HG03520 (cell line): ENCODE measurements around the gene PLA2G4F.

Experiments used
- ATAC-seq: cut with Tn5 transposase; IDR thresholded peaks from one replicate; pipeline ENCODE4 v1.9.1; 2021; ENCODE audit warnings: mild to moderate bottlenecking, moderate library complexity; ENCODE audit not compliant: unreplicated experiment

The PLA2G4F gene

DNA sequence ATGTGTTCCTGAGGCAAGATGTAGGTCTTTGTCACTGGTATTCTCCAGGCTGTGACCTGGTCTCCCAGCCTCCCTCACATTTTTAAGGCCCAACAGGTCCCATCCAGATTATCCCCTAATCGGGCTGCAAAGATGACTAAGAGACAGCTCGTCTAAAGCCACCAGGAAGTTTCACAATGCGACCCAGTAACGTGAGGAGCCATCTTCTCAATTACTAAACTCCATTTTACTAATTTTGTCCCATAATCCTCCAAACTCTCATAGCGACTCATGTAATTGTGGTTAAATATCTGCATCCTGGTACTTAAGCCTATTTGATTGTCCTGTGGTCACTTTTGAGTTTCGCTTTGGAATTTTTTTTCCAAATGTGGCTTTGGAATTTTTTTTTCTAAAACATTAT is 8.7 kb upstream of the PLA2G4F start:
- ATAC-seq = no peak

DNA sequence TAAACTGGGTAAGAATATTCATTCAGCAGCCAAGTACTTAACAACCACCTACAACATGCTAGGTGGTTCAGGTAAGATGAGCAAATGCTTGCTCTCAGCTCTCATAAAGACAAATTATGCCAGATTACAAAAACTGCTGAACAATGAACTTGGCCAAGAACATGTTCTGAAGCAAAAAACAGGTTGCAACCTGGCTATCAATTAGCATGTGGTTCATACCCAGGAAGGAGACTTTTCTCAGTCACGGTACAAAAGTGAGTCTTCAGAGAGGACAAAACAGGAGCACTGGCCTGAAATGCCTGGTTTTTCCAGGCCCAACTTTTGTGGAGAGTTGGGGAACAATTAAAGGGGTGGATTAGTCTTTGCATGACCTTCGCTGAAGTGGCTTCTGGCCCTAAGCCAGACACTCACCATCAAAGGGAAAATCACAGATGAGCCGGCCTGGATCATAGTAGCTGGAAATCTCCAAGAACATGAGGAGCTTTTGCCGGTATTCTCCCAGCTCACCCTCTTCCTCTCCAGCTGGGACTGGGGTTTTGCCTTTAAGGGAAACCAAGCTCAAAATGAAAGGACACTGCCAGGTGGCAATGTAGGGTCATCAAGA is 7.6 kb upstream of the PLA2G4F start:
- no peak for ATAC-seq

DNA sequence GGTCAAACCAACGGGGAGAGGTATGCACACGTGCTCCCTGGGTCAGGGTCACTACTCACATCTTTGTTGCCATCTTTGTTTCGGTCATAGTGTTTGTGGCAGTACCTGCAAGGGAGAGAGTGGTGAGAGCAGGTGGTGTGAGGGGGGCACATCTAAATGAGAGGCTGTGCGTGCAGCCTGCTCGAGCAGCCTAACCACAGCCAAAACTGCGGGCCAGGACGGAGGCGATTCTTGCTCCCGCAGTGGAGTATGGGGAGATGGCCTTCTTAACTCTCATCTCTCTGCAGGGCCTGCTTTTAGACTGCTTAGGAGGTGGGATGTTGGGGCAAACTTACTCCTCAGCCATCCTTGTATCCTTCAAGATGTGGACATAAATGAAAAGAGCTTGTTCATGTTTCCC is 6.9 kb upstream of the PLA2G4F start:
- ATAC-seq = no peak

DNA sequence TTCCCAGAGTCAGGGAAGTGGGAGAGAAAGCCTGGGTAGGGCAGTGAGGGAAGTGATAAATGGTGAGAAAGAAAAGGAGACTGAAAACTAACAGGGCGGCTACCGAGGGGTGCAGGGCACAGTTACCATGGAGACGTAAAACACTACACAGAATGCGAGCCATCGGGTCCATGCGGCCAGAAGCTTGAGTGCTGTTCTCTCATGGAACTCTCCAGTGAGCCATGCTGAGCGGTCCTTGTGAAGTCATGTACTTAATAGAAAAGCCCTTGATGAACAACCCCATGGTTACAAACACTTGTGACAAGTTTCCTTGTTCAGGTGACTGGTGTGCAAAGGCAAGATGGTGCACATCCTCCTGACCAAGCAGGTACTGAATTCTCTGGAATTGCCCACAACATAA is 3.7 kb upstream of the PLA2G4F start:
- no peak for ATAC-seq

DNA sequence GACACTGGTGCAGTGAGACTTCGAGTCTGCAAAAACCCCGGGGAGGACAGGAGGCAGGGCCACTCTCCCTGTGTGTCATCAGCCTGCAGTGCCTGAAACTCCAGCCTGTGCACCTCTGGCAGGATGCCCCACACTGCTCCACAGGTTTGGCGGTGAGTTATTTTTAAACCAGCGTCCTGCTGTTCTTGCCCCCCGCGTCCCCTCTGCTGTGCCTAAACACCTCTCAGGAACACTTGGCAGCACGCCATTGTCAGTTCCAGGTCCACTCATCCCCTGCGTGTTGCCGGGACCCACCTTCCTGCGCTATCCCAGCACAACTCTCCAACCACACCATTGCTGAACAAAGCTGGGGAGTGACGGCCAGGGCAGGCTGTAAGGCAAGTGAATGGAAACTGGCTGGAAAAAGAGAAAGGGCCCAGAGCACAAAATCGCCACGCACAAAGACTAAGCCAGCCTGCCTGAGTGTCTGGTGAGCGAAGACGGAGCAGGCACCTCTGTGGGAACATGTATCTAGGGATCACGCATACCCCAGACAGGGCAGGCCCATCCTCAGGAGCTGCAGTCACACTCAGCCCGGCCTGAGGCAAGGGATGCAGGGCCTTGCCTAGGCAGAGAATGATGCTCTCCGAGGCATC is 3.1 kb upstream of the PLA2G4F start:
- no peak for ATAC-seq

DNA sequence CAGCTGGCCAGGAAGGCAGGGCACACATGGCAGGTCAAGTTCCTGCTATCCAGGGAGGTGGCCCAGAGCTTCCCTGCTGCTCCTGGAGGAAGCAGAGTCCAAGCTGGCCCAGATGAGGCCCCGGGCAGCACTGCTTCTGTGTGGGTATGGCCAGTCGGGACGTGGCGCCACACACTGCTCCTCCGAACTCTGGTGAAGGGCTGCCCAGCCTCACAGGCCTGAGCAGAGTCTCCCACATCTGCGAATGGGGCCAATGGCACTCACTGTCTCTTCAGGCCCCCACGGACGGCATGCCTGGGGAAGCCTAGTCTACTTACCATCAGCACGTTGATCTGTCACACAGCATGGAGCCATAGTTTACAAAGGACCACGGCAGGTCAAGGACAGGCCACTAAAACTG is 2.5 kb upstream of the PLA2G4F start:
- ATAC-seq = no peak

DNA sequence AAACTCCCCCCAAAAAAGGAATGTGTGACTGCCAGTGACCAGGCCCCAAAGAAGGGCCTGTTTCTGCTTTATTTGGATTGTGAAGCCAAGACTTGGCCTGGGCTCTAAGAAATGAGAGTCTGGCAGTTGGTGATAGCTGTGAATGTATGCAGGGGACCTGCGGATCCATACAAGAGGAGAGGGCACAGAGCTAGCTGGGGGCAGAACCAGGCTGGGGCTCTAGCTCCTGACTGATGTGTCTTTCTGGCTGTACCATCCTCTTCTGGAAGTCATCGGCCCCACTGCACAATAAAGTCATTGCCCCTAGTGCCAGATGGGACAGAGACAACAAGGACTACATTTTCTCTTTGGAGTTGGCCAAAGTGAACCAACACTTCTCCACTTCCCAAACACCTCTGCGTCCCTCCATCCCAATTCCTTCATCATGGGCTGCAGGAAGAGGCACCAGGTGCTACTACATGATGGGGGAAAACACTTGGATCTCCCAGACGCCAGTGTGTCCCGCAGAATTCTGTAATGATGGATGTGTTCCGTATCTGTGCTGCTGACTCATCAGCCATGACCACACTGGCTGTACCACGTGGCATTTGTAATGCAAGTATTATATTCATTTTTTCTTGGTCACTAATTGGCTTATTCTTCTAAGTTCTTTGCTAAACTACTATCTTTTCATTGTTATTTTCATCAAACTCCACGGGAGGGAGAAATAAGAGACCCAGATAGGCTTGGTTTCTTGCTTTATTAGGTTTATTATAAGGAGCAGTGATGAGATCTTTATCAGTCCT is 1.7 kb upstream of the PLA2G4F start:
- no peak for ATAC-seq

DNA sequence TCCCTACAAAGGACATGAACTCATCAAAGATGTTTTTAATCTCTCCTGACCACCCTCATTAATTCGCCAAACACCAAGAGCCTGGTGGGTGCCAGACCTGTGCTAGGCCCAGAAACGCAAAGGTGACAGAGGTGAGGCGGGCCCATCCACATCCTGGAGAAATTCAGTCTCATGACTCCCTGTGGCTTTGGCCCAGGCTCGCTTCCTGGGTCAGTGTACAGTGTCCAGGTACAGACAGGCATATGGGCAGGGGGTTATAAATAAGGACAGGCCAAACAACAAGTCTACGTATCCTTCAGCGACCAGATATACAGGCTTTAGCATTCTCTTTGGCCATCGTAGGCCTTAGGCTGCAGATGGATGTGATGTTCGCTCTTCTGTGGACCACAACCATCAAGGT is 945 bp upstream of the PLA2G4F start:
- no peak for ATAC-seq

DNA sequence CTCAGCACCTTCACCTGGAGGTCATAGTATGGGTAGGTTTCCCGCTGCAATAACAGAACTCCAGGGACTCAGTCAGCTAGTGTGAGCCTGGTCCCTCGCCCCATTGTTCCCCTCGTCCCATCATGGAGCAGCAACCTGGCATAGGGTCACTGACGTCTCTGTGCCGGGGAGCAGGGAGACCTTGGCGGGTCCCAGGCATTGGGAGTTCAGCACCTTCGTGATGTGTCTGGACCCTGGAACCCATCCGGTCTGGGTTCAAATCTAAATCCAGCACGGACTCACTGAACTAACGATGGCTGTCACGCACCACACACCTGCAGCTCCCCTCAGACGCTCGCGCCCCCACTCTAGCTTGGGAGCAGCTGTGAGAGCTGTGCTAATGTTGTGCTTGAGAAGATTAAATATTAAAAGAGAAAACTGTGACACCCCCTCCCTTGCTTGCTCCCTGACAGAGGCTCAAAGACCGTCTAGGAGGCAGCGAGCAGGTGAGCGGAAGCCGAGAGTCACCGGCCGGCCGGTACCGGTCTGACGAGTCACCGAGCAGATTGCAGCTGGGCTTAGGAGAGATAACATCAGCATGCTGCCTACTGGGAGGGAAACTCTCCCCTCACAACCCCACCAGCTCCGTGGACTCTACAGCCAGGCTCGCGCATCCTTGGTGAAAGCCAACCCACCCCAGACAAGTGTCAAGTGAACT is 742 bp downstream of the PLA2G4F start:
- ATAC-seq = no peak

DNA sequence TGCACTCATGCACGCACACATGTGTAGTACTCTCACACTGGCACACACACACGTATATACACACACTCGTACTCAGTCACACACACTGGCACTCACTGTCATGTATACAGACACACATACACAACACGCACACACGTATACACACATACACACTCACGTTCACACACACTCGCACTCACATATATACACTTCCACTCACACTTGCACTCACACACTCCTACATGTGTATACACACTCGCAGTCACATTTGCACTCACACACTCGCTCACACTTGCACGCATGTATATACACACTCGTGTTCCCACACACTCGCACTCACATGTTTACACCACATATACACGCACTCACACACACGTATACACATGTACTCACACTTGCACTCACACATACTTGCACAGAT is 1.5 kb downstream of the PLA2G4F start:
- ATAC-seq = no peak

DNA sequence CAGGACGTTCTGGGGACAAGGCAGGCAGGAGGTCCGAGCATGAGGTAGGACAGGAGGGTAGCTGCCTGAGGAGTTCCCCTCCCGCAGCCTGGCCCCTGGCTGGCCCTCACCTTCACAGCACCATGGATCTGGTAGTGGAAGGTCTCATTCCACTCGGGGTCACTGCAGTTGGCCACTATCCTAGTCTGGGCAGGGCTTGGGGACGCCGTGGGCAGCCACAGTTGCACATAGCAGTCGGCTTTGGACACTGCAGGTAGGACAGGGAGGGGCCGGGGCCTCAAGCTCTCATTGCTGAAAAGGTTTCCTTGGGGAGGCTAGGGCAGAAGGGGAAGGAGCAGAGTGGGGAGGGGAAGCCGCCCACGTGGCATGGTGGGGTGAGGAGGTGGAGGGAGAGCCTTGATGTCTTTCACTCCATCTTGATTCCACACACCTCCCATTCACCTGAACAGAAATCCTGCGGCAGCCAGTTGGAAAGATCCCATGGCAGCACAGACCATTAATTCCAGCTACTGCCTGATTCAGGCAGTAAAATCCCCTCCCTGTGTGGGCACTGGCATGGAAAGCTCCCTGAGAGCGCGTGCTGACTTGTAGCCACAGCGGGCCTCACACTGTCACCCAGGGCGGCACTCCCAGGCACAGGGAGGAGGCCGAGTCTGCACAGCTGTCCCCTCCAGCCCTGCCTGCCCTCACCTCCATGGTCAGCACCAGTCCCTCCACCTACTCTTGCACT is 2.1 kb downstream of the PLA2G4F start:
- ATAC-seq = no peak

DNA sequence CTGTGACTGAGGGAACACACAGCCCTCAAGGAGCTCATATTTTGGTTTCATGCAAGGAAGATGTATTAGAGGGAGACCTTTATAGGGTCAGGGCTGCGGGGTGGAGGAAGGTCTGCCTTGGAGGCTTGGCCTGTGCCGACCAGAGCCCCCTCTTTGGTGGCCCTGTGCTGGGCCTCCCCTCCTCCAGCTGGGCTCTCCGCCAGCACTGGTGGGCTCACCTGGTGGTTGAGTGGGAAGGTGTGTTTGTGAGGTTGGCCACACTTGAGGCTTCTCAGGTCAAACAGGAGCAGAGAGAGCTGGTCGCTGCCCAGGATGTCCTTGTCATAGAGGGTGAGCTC is 2.6 kb downstream of the PLA2G4F start:
- no peak for ATAC-seq

DNA sequence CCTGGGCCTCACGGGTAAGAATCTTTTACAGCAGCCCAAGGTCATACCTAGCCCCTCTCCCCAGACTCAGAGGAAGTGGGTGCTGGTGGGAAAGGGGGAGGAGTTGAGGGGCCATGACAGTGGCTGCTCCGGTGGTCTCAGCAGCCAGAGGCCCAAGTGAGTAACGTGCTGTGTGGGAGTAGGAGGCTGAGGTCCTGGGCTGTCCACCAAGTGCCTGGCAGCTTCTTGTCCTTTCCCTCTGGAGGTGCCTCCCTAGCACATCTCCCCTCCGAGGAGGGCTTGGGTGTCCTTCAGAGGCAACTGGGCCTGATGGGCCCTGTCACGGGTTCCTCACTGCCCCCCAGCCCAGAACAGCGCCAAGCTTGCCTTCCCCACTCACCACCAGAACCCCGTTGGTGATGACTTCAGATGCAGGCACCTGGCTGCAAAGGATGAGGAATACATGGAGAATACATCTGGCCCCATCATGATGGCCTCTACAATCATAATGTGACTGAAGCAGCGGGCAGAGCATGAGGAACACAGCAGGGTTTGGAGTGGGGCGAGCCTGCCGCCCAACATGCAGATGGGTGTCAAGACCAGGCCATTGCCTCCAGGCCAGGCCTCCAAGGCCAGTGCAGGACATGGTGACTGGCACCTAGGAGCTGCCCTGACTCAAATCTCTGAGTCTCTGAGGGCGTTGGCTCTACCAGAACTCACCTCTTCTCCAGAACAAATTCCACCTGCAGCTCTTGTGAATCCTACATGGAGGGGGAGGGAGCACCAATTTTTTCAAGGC is 3.3 kb downstream of the PLA2G4F start:
- no peak for ATAC-seq

DNA sequence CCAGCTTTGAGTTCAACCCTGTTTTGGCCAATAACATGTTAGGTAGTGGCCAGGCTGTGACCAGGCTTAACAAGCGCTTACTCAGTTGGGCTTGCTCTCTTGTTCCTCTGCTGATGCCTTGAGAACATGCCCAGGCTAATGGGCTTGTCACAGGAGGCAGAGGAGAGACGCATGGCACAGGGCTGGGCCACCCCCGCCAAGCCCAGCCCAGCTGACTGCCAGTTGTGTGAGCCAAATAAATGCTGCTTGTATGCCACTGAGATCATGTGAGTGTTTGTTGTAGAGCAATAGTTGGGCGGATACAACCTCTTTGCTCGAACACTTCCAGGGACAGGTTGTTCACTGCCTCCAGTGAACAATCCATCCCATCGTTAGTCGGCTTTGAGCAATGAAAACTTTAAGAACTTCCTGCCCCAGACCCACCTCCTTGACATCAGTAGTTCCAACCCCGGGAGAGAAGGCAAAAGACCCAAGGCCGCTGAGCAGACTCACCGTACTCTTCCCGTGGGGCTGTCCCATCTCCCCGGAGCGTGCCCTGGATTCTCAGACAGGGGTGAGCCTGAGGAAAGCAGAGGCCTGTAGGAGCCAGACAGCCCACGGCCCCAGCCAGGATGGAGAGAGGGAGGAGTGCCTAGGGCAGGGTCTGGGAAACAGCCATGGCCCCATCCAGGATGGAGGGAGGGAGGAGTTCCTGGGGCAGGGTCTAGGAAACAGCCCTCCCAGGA is 4.1 kb downstream of the PLA2G4F start:
- no peak for ATAC-seq

DNA sequence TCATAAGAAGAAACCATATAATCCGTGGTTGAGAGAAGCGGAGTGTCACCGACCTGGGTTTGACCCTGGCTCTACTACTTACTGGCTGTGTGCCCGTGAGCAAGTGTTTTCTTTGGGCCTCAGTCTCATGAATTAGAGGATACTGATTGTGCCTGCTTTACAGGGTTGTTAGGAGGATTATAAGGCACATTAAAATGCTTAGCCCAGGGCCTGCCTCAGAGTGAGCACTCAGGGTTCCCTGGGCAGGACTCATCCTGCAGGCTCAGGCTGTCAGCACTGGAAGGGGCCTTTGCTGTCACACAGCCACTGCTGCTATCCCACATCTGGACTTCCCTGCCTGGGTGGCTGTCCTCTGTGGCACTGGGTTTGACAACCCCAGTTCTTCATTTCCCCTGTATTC is 4.7 kb downstream of the PLA2G4F start:
- ATAC-seq = no peak

DNA sequence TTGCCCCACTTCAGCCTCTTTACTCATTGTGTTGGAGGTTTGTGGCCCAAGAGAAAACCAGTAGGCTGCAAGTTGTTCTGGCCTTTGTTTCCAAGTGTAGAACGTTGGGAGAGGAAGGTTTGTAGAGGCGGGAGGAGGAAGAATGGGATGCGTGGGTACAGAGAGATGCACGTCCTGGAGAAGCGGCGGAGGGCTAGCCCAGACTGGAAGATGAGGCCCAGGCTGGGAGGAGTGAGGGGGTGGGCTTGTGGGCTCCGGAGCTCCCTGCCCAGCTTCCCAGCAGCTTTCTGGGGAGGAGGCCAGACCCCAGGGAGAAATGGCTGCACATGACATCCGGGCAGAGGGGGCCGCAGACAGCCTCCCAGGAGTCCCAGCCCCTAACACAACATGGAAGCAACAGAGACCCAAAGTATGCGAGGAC is 5.3 kb downstream of the PLA2G4F start:
- no peak for ATAC-seq

DNA sequence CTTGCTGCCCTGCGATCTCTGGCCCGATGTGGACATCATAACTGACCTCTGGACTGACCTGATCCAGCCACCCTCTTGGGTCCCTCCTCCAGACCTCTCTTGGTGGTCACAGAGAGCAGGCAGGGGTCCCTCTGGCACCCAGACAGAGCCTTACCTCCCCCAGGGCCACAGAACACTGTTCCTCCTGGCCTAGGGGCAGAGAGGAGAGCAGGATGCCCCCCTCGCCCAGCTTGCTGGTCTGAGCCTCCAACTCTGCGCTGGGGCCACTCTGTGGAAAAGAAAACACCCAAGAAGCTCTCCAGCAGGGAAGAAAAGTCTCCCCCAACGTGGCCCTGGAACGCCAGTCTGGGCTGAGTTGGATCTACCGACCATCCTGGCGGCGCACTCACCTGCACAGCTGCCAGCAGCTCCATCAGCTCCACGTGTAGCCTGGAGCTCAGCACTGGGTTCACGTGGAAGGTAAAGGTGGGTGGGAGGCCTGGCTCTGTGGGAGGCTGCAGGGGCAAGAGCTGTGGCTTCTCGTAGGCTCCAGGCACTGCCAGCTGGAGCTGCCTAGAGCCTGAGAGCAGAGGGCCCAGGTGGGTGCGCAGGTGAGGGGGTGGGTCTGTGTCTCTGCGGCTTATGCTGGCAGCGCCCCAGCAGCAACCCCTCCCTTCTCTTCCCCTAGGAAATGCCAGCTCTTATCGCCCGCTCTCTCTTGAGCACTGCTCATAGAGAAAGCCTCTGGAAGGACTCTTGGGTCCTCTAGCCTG is 6.0 kb downstream of the PLA2G4F start:
- ATAC-seq = no peak

DNA sequence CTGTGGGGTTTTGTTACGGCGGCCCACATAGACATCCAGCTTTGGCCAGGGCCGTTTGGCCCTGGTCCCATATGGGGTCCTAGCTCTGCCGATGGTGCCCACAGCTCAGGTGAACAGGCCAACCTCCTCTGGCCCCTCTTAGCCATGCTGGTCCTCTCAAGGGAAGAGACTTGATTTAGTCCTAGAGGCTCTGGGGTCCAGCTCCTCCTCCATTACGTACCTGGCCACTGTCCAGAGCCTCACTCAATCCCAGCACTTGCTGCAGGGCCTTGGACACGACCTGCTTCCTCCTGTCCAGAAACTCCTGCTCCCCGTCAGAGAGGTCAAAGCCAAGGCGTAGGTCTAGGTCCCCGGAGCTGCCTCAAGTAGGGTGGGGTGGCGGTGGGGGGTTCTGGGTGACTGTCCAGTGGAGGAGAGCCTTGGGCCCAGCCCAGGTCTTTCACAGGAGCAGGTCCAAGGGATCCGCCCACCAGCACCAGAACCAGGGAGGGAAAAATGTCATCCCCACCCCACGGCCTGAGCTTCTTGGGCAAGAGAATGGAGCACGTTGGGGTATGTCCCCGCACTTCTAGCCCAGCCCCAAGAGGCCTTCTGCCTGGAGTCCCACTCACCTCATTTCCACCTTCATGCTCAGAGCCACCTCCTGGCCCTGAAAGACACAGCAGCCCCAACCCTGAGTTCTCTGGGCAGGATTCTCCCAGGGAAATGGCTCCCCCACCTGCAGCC is 6.8 kb downstream of the PLA2G4F start:
- no peak for ATAC-seq
